H9 (cell line): ENCODE measurements around the gene CXCL8. TPM values are rescaled to one million over a fixed set of nuclear protein-coding genes. Genes with fewer than 3 reads are reported as not detected.

Source experiments
- DNase-seq: peaks from one replicate; pipeline ENCODE4 v3.0.0-alpha.2; 2017
- H2AFZ ChIP-seq: one replicate; pipeline ENCODE4 v1.6.1; 2013; ENCODE audit warnings: mild to moderate bottlenecking, low read length, control low read depth, moderate library complexity
- H2AK5ac ChIP-seq: 2 replicates; pipeline ENCODE4 v1.6.1; 2013; ENCODE audit warnings: low read length, control low read depth, mixed read lengths; ENCODE audit not compliant: insufficient read length
- H2BK120ac ChIP-seq: one replicate; pipeline ENCODE4 v1.6.1; 2013; ENCODE audit warnings: low read depth, mild to moderate bottlenecking, low read length, control low read depth, inconsistent platforms; ENCODE audit not compliant: poor library complexity, severe bottlenecking
- H2BK12ac ChIP-seq: 2 replicates; pipeline ENCODE4 v1.6.1; 2013; ENCODE audit warnings: low read length, control low read depth, mixed read lengths, low read depth; ENCODE audit not compliant: insufficient read length
- H2BK15ac ChIP-seq: 2 replicates; pipeline ENCODE4 v1.6.1; 2013; ENCODE audit warnings: low read depth, low read length, control low read depth
- H2BK20ac ChIP-seq: one replicate; pipeline ENCODE4 v1.6.1; 2013; ENCODE audit warnings: low read depth, mild to moderate bottlenecking, low read length, control low read depth, inconsistent platforms; ENCODE audit not compliant: poor library complexity, severe bottlenecking
- H2BK5ac ChIP-seq: 2 replicates; pipeline ENCODE4 v1.6.1; 2013; ENCODE audit warnings: low read length, control low read depth, mixed read lengths; ENCODE audit not compliant: insufficient read length
- H3K14ac ChIP-seq: 2 replicates; pipeline ENCODE4 v1.6.1; 2013; ENCODE audit warnings: low read length, control low read depth; ENCODE audit not compliant: insufficient read depth
- H3K18ac ChIP-seq: 2 replicates; pipeline ENCODE4 v1.6.1; 2013; ENCODE audit warnings: low read depth, mild to moderate bottlenecking, mixed read lengths, low read length, control low read depth; ENCODE audit not compliant: insufficient read length
- H3K23ac ChIP-seq: 2 replicates; pipeline ENCODE4 v1.6.1; 2013; ENCODE audit warnings: low read length, control low read depth, mixed read lengths, low read depth; ENCODE audit not compliant: insufficient read length
- H3K23me2 ChIP-seq: 2 replicates; pipeline ENCODE4 v1.6.1; 2013; ENCODE audit warnings: low read depth, mild to moderate bottlenecking, mixed read lengths, low read length, control low read depth; ENCODE audit not compliant: insufficient read length, poor library complexity, severe bottlenecking
- H3K27ac ChIP-seq: 2 replicates; pipeline ENCODE4 v1.5.1; 2013; ENCODE audit warnings: low read length, control low read depth, mixed read lengths, low read depth; ENCODE audit not compliant: insufficient read length
- H3K27me3 ChIP-seq: 2 replicates; pipeline ENCODE4 v1.6.1; 2013; ENCODE audit warnings: low read length, control low read depth, inconsistent platforms; ENCODE audit not compliant: insufficient read depth
- H3K4ac ChIP-seq: 2 replicates; pipeline ENCODE4 v1.6.1; 2013; ENCODE audit warnings: low read depth, mild to moderate bottlenecking, control low read depth, inconsistent platforms, low read length, moderate library complexity
- H3K4me1 ChIP-seq: 2 replicates; pipeline ENCODE4 v1.6.1; 2013; ENCODE audit warnings: low read length, control low read depth, inconsistent platforms; ENCODE audit not compliant: insufficient read depth
- H3K4me2 ChIP-seq: 2 replicates; pipeline ENCODE4 v1.6.1; 2013; ENCODE audit warnings: low read length, control low read depth, mixed read lengths; ENCODE audit not compliant: insufficient read length, insufficient read depth
- H3K56ac ChIP-seq: 2 replicates; pipeline ENCODE4 v1.6.1; 2013; ENCODE audit warnings: low read depth, mild to moderate bottlenecking, mixed read lengths, low read length, control low read depth; ENCODE audit not compliant: insufficient read length
- H3K79me1 ChIP-seq: 2 replicates; pipeline ENCODE4 v1.6.1; 2013; ENCODE audit warnings: low read depth, mild to moderate bottlenecking, moderate library complexity, low read length, control low read depth, inconsistent platforms; ENCODE audit not compliant: insufficient read depth, poor library complexity, severe bottlenecking
- H3K79me2 ChIP-seq: 2 replicates; pipeline ENCODE4 v1.6.1; 2013; ENCODE audit warnings: low read length, control low read depth, inconsistent platforms; ENCODE audit not compliant: insufficient read depth
- H3K9ac ChIP-seq: 2 replicates; pipeline ENCODE4 v1.6.1; 2013; ENCODE audit warnings: low read length, control low read depth, mixed read lengths; ENCODE audit not compliant: insufficient read length; ENCODE audit errors: extremely low read depth
- H3K9me3 ChIP-seq: one replicate; pipeline ENCODE4 v1.6.1; 2013; ENCODE audit warnings: low read depth, low read length, inconsistent platforms; ENCODE audit not compliant: control insufficient read depth
- H3T11ph ChIP-seq: one replicate; pipeline ENCODE4 v1.6.1; 2013; ENCODE audit warnings: mild to moderate bottlenecking, low read length, control low read depth, inconsistent platforms
- H4K20me1 ChIP-seq: one replicate; pipeline ENCODE4 v1.6.1; 2013; ENCODE audit not compliant: control insufficient read depth, insufficient read length, insufficient read depth
- H4K5ac ChIP-seq: 2 replicates; pipeline ENCODE4 v1.6.1; 2013; ENCODE audit warnings: low read depth, mild to moderate bottlenecking, mixed read lengths, low read length, control low read depth; ENCODE audit not compliant: insufficient read length
- H4K8ac ChIP-seq: replicated peaks from 2 replicates; pipeline ENCODE4 v1.6.1; 2013; ENCODE audit warnings: low read length, control low read depth, mixed read lengths, low read depth; ENCODE audit not compliant: insufficient read length
- H4K91ac ChIP-seq: 2 replicates; pipeline ENCODE4 v1.6.1; 2013; ENCODE audit warnings: low read depth, mild to moderate bottlenecking, moderate library complexity, mixed read lengths, low read length, control low read depth; ENCODE audit not compliant: insufficient read length
- H3K27ac Mint-ChIP-seq, 3 experiments: 2 replicates in 2 of 3; 3 replicates in 1 of 3; pipeline ENCODE4 v1.8.0; 2020 to 2021; ENCODE audit warnings: mixed read lengths in 3 of 3, mild to moderate bottlenecking in 1 of 3, moderate library complexity in 1 of 3
- H3K27me3 Mint-ChIP-seq: 2 replicates; pipeline ENCODE4 v1.8.0; 2021; ENCODE audit warnings: low read depth, mild to moderate bottlenecking, moderate library complexity, mixed read lengths
- H3K36me3 Mint-ChIP-seq, 3 experiments: 2 replicates in 2 of 3; 3 replicates in 1 of 3; pipeline ENCODE4 v1.8.0; 2020 to 2021; ENCODE audit warnings: low read depth in 3 of 3, mixed read lengths in 3 of 3; ENCODE audit not compliant: insufficient read depth in 1 of 3
- H3K4me1 Mint-ChIP-seq, 2 experiments: 2 replicates each; pipeline ENCODE4 v1.8.0; 2020; ENCODE audit warnings: mixed read lengths in 2 of 2
- H3K4me3 Mint-ChIP-seq, 2 experiments: 2 replicates in 1 of 2; 3 replicates in 1 of 2; pipeline ENCODE4 v1.8.0; 2020 to 2021; ENCODE audit warnings: mild to moderate bottlenecking in 2 of 2, mixed read lengths in 2 of 2, moderate library complexity in 1 of 2
- H3K9me3 Mint-ChIP-seq, 2 experiments: 2 replicates in 1 of 2; 3 replicates in 1 of 2; pipeline ENCODE4 v1.8.0; 2020; ENCODE audit warnings: mild to moderate bottlenecking in 2 of 2, mixed read lengths in 2 of 2, moderate library complexity in 1 of 2
- WGBS: extraction: QIAGEN DNeasy Blood & Tissue Kit; methylation state at CpG from one replicate; pipeline ENCODE4 v1.1.7; 2013; ENCODE audit warnings: missing lambda C conversion rate, low lambda C conversion rate, mixed read lengths; ENCODE audit not compliant: insufficient read length; ENCODE audit errors: extremely low coverage; 5-methylcytosine and 5-hydroxymethylcytosine counted together
- total RNA-seq: library from RNA; stranded (reverse); gene quantifications from 2 replicates; pipeline ENCODE4 v1.2.1, GENCODE V29; 2021
- TF ChIP-seq, protein P1 (sequence below): fragments of 200-600 bp; sonication (generic); conservative IDR thresholded peaks from 3 replicates; pipeline ENCODE4 v1.8.0; 2021; ENCODE audit warnings: antibody characterized with exemption, mild to moderate bottlenecking

CXCL8 gene
- total RNA-seq, 1 experiment from 2014 or later = not detected

- H3K4ac ChIP-seq = no peak overlapping the region
- no peak overlapping the region for H4K8ac ChIP-seq
- H4K5ac ChIP-seq = no peak overlapping the region
- no CpG with 5 or more reads among the region's 1 CpG for WGBS
- no peak overlapping the region for H2BK15ac ChIP-seq
- H4K91ac ChIP-seq = no peak overlapping the region
- no peak overlapping the region for H3K27ac ChIP-seq
- TF ChIP-seq, protein P1, sequence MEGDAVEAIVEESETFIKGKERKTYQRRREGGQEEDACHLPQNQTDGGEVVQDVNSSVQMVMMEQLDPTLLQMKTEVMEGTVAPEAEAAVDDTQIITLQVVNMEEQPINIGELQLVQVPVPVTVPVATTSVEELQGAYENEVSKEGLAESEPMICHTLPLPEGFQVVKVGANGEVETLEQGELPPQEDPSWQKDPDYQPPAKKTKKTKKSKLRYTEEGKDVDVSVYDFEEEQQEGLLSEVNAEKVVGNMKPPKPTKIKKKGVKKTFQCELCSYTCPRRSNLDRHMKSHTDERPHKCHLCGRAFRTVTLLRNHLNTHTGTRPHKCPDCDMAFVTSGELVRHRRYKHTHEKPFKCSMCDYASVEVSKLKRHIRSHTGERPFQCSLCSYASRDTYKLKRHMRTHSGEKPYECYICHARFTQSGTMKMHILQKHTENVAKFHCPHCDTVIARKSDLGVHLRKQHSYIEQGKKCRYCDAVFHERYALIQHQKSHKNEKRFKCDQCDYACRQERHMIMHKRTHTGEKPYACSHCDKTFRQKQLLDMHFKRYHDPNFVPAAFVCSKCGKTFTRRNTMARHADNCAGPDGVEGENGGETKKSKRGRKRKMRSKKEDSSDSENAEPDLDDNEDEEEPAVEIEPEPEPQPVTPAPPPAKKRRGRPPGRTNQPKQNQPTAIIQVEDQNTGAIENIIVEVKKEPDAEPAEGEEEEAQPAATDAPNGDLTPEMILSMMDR = no peak
- no peaks in the 10 kb centered on the region for H3K36me3 Mint-ChIP-seq
- H3K79me2 ChIP-seq = no peaks in the 10 kb centered on the region
- H3K9me3 ChIP-seq = no peaks in the 10 kb centered on the region
- no peaks in the 10 kb centered on the region for H4K20me1 ChIP-seq
- H3K23me2 ChIP-seq = no peaks in the 10 kb centered on the region
- H2BK20ac ChIP-seq = no peak overlapping the region
- H2AFZ ChIP-seq = no peak overlapping the region
- no peak overlapping the region for H2AK5ac ChIP-seq
- no peak overlapping the region for H3K9ac ChIP-seq
- no peaks in the 10 kb centered on the region for H3K79me1 ChIP-seq
- H3K18ac ChIP-seq = no peak overlapping the region
- H3K27me3 ChIP-seq = no peaks in the 10 kb centered on the region
- no peaks in the 10 kb centered on the region; a peak in 1 of 5 replicates for H3K9me3 Mint-ChIP-seq
- H3K4me1 ChIP-seq = no peaks in the 10 kb centered on the region
- no peak overlapping the region for H2BK120ac ChIP-seq
- H2BK12ac ChIP-seq = no peak overlapping the region
- H3K4me1 Mint-ChIP-seq = no peaks in the 10 kb centered on the region
- H3K4me3 Mint-ChIP-seq = no peak overlapping the region
- H3K4me2 ChIP-seq = no peak overlapping the region
- H3T11ph ChIP-seq = no peak overlapping the region
- DNase-seq = no peak
- H3K14ac ChIP-seq = no peak overlapping the region
- H2BK5ac ChIP-seq = no peak overlapping the region
- H3K23ac ChIP-seq = no peak overlapping the region
- H3K27me3 Mint-ChIP-seq = no peaks in the 10 kb centered on the region
- no peak overlapping the region for H3K27ac Mint-ChIP-seq
- no peak overlapping the region for H3K56ac ChIP-seq
Measured at GRCh38 chr4:73692254-73692653, 48.1 kb upstream of the CXCL8 start.
